Putamen (tissue), 1 donor: Measurements from ENCODE around the gene MAP2K7.

ENCODE experiments used
- DNase-seq: peaks from one replicate; pipeline ENCODE4 v3.0.0-alpha.2; 2016; ENCODE audit warnings: low spot score

Gene MAP2K7

GRCh38 chr19:7867092-7867844 lies 36.4 kb upstream of the MAP2K7 start:
- no peak for DNase-seq

- no peak for DNase-seq
These were observed 35.4 kb upstream of the MAP2K7 start for GRCh38 chr19:7868326-7868670.

- DNase-seq: peak; percentile 52
These were observed 34.8 kb upstream of the MAP2K7 start for GRCh38 chr19:7868671-7869452.

- no peak for DNase-seq
These were observed 34.2 kb upstream of the MAP2K7 start for GRCh38 chr19:7869453-7869909.

- no peak for DNase-seq
These were observed 33.7 kb upstream of the MAP2K7 start for GRCh38 chr19:7869910-7870511.

- DNase-seq: no peak
These were observed 32.9 kb upstream of the MAP2K7 start for GRCh38 chr19:7870571-7871436.

- DNase-seq: no peak
These were observed 32.0 kb upstream of the MAP2K7 start for GRCh38 chr19:7871437-7872305.

- DNase-seq: no peak
These were observed 31.1 kb upstream of the MAP2K7 start for GRCh38 chr19:7872306-7873204.

- no peak for DNase-seq
These were observed 30.2 kb upstream of the MAP2K7 start for GRCh38 chr19:7873304-7874075.

- no peak for DNase-seq
These were observed 29.4 kb upstream of the MAP2K7 start, which contains the start of gene PRR36 for GRCh38 chr19:7874076-7874896. Gene PRR36 (minus strand): TSS chr19:7874390. CDS start chr19:7873689, 701 bp downstream.

- no peak for DNase-seq
These were observed 28.8 kb upstream of the MAP2K7 start for GRCh38 chr19:7874897-7875273.

GRCh38 chr19:7877249-7877836 lies 26.3 kb upstream of the MAP2K7 start:
- DNase-seq: no peak

- no peak for DNase-seq
These were observed 24.4 kb upstream of the MAP2K7 start for GRCh38 chr19:7879111-7879807.

GRCh38 chr19:7879836-7880235 lies 23.8 kb upstream of the MAP2K7 start:
- no peak for DNase-seq

- DNase-seq: no peak
These were observed 21.8 kb upstream of the MAP2K7 start for GRCh38 chr19:7881910-7882309.

GRCh38 chr19:7883105-7883504 lies 20.6 kb upstream of the MAP2K7 start:
- DNase-seq: no peak
